Endothelial cell (in vitro differentiated cells): ENCODE results near the gene ZNRF3. TPM values are rescaled to one million over a fixed set of nuclear protein-coding genes. Genes with fewer than 3 reads are reported as not detected.

ENCODE experiments used
- DNase-seq: peaks from one replicate; pipeline ENCODE4 v3.0.0; 2021; ENCODE audit warnings: low spot score
- H3K27ac Mint-ChIP-seq: one replicate; pipeline ENCODE4 v1.8.0; 2021; ENCODE audit warnings: mixed read lengths, inconsistent platforms; ENCODE audit not compliant: unreplicated experiment
- H3K27me3 Mint-ChIP-seq: one replicate; pipeline ENCODE4 v1.8.0; 2021; ENCODE audit warnings: mild to moderate bottlenecking, moderate library complexity, mixed read lengths, inconsistent platforms; ENCODE audit not compliant: unreplicated experiment
- H3K36me3 Mint-ChIP-seq: one replicate; pipeline ENCODE4 v1.8.0; 2021; ENCODE audit warnings: mild to moderate bottlenecking, low read depth, mixed read lengths, inconsistent platforms; ENCODE audit not compliant: unreplicated experiment
- H3K4me1 Mint-ChIP-seq: one replicate; pipeline ENCODE4 v1.8.0; 2021; ENCODE audit warnings: mild to moderate bottlenecking, mixed read lengths, inconsistent platforms; ENCODE audit not compliant: unreplicated experiment
- H3K4me3 Mint-ChIP-seq: one replicate; pipeline ENCODE4 v1.8.0; 2021; ENCODE audit warnings: mild to moderate bottlenecking, mixed read lengths, inconsistent platforms; ENCODE audit not compliant: unreplicated experiment
- H3K9me3 Mint-ChIP-seq: one replicate; pipeline ENCODE4 v1.8.0; 2021; ENCODE audit warnings: mixed read lengths, inconsistent platforms; ENCODE audit not compliant: unreplicated experiment
- CTCF ChIP-seq: fragments of 200-600 bp; sonication (generic); IDR thresholded peaks from one replicate; pipeline ENCODE4 v1.5.0; 2021; ENCODE audit warnings: antibody characterized with exemption; ENCODE audit not compliant: unreplicated experiment
- total RNA-seq: library from RNA; stranded (reverse); fragmentation: NEBNext Ultra II Directional; extraction: Animal tissue kit (Norgen Biotek cat#: 25700); gene quantifications from one replicate; pipeline ENCODE4 v1.2.1, GENCODE V29; 2021; ENCODE audit not compliant: unreplicated experiment

The ZNRF3 gene
- total RNA-seq, 1 donor from 2014 or later: 3.3 TPM

GRCh38 chr22:28900379-28900925, 17.1 kb downstream of the ZNRF3 start:
- no peak for DNase-seq
- Mint-ChIP-seq H3K27me3 (peaks cover 1% of the 10 kb centered on the region), H3K36me3 (no peaks in the 10 kb centered on the region), H3K4me3 (no peak overlapping the region), H3K4me1 (peaks cover 22% of the 10 kb centered on the region), H3K27ac (no peak overlapping the region), H3K9me3 (no peaks in the 10 kb centered on the region)
- no peak for TF ChIP-seq CTCF

GRCh38 chr22:28902490-28902889, 19.1 kb downstream of the ZNRF3 start:
- no peak for TF ChIP-seq CTCF
- Mint-ChIP-seq H3K9me3 (no peaks in the 10 kb centered on the region), H3K4me3 (no peak overlapping the region), H3K27me3 (peaks cover 1% of the 10 kb centered on the region), H3K4me1 (peaks cover 13% of the 10 kb centered on the region), H3K36me3 (no peaks in the 10 kb centered on the region), H3K27ac (no peak overlapping the region)
- no peak for DNase-seq

- H3K27me3 Mint-ChIP-seq: peaks cover 1% of the 10 kb centered on the region
- H3K36me3 Mint-ChIP-seq: no peaks in the 10 kb centered on the region
- no peak for TF ChIP-seq CTCF
- no peak overlapping the region for H3K27ac Mint-ChIP-seq
- no peak overlapping the region for H3K4me3 Mint-ChIP-seq
- H3K4me1 Mint-ChIP-seq: peaks cover 10% of the 10 kb centered on the region
- no peaks in the 10 kb centered on the region for H3K9me3 Mint-ChIP-seq
- DNase-seq: no peak
Observed at GRCh38 chr22:28903080-28903479, 19.7 kb downstream of the ZNRF3 start.

GRCh38 chr22:28903729-28904128, 20.4 kb downstream of the ZNRF3 start:
- Mint-ChIP-seq H3K4me1 (peaks cover 10% of the 10 kb centered on the region), H3K27ac (no peak overlapping the region), H3K27me3 (peaks cover 1% of the 10 kb centered on the region), H3K4me3 (no peak overlapping the region), H3K36me3 (no peaks in the 10 kb centered on the region), H3K9me3 (no peaks in the 10 kb centered on the region)
- no peak for TF ChIP-seq CTCF
- no peak for DNase-seq

GRCh38 chr22:28904211-28904896, 21.0 kb downstream of the ZNRF3 start:
- no peaks in the 10 kb centered on the region for H3K9me3 Mint-ChIP-seq
- peaks cover 1% of the 10 kb centered on the region for H3K27me3 Mint-ChIP-seq
- no peak for DNase-seq
- H3K36me3 Mint-ChIP-seq: no peaks in the 10 kb centered on the region
- peak overlapping the region; percentile 58 for H3K27ac Mint-ChIP-seq
- peaks cover 10% of the 10 kb centered on the region for H3K4me1 Mint-ChIP-seq
- no peak for TF ChIP-seq CTCF
- no peak overlapping the region for H3K4me3 Mint-ChIP-seq
